ENCODE measurements around the gene EMC7. TPM values are rescaled to one million over a fixed set of nuclear protein-coding genes. Genes with fewer than 3 reads are reported as not detected.

Gene EMC7
- total and polyA plus RNA-seq, 2 of the 13 experiments (the other 11 are each of a cell fraction or from before 2014, with no cell fraction given) = 46.8 to 113 TPM

GRCh38 chr15:34101366-34102174 is at the start of gene EMC7, which contains the start of gene PGBD4 (continued):
- no peak for TF ChIP-seq ZNF18 (CRISPR knock-in tag; IDR thresholded peaks at IDR 0.05; ENCODE audit: insufficient replicate concordance)
- TF ChIP-seq DNMT1 (CRISPR knock-in tag; IDR thresholded peaks at IDR 0.05) = no peak
- no peak for TF ChIP-seq SOX13 (IDR thresholded peaks at IDR 0.05)
- no peak for TF ChIP-seq SOX13 (CRISPR knock-in tag; conservative IDR thresholded peaks at IDR 0.05 in 1 of 2, IDR thresholded peaks at IDR 0.05 in 1 of 2)
- peak; percentile 35; the same call in 1 of the 2 replicates for TF ChIP-seq RXRB (CRISPR knock-in tag; IDR thresholded peaks at IDR 0.05; ENCODE audit: borderline replicate concordance)
- TF ChIP-seq SNAPC2 (CRISPR knock-in tag; IDR thresholded peaks at IDR 0.05) = peak; percentile 53; the same call in 1 of the 2 replicates
- TF ChIP-seq ZFP41 (CRISPR knock-in tag; IDR thresholded peaks at IDR 0.05; ENCODE audit: borderline replicate concordance) = no peak
- TF ChIP-seq PHB2 (IDR thresholded peaks at IDR 0.05; ENCODE audit: partially characterized antibody) = no peak
- no peak for TF ChIP-seq NCOA1 (CRISPR knock-in tag; IDR thresholded peaks at IDR 0.05)
- peak; percentile 56; the same call in 1 of the 2 replicates for TF ChIP-seq MTA1 (CRISPR knock-in tag; IDR thresholded peaks at IDR 0.05; ENCODE audit: borderline replicate concordance)
- TF ChIP-seq EHMT2 (IDR thresholded peaks at IDR 0.05; ENCODE audit: borderline replicate concordance, low read depth, low read length) = no peak
- TF ChIP-seq ZNF235 (CRISPR knock-in tag; IDR thresholded peaks at IDR 0.05; ENCODE audit: borderline replicate concordance) = no peak; the same call in 1 of the 2 replicates
- TF ChIP-seq MAFF (IDR thresholded peaks at IDR 0.05; ENCODE audit: low read depth, low read length) = no peak
- peak; percentile 93 for TF ChIP-seq KMT2A (CRISPR knock-in tag; IDR thresholded peaks at IDR 0.05)
- TF ChIP-seq FOXP1 (IDR thresholded peaks at IDR 0.05) = no peak
- TF ChIP-seq FOXP1 (CRISPR knock-in tag; IDR thresholded peaks at IDR 0.05) = no peak
- TF ChIP-seq GLI4 (CRISPR knock-in tag; IDR thresholded peaks at IDR 0.05; ENCODE audit: borderline replicate concordance) = peak; percentile 68; the same call in 1 of the 2 replicates
- TF ChIP-seq ZBTB2 (CRISPR knock-in tag; IDR thresholded peaks at IDR 0.05; ENCODE audit: low read depth) = no peak
- no peak; the same call in 1 of the 2 replicates for TF ChIP-seq ZSCAN9 (CRISPR knock-in tag; IDR thresholded peaks at IDR 0.05; ENCODE audit: borderline replicate concordance)
- no peak for TF ChIP-seq ZBTB44 (CRISPR knock-in tag; IDR thresholded peaks at IDR 0.05)
- TF ChIP-seq ZFP37 (CRISPR knock-in tag; IDR thresholded peaks at IDR 0.05; ENCODE audit: borderline replicate concordance) = no peak
- TF ChIP-seq ZNF788 (CRISPR knock-in tag; IDR thresholded peaks at IDR 0.05; ENCODE audit: borderline replicate concordance) = peak; percentile 84; the same call in 1 of the 2 replicates
- no peak for TF ChIP-seq GATAD2A (CRISPR knock-in tag; IDR thresholded peaks at IDR 0.05)
- TF ChIP-seq, protein P1, sequence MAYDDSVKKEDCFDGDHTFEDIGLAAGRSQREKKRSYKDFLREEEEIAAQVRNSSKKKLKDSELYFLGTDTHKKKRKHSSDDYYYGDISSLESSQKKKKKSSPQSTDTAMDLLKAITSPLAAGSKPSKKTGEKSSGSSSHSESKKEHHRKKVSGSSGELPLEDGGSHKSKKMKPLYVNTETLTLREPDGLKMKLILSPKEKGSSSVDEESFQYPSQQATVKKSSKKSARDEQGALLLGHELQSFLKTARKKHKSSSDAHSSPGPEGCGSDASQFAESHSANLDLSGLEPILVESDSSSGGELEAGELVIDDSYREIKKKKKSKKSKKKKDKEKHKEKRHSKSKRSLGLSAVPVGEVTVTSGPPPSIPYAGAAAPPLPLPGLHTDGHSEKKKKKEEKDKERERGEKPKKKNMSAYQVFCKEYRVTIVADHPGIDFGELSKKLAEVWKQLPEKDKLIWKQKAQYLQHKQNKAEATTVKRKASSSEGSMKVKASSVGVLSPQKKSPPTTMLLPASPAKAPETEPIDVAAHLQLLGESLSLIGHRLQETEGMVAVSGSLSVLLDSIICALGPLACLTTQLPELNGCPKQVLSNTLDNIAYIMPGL (CRISPR knock-in tag; IDR thresholded peaks at IDR 0.05; ENCODE audit: borderline replicate concordance in 1 of 2, low read depth in 1 of 2) = peak; percentile 16 to 68

Data from HepG2 (cell line).